Measurements from ENCODE around the gene MAD1L1. TPM values are rescaled to one million over a fixed set of nuclear protein-coding genes. Genes with fewer than 3 reads are reported as not detected.

The MAD1L1 gene
- total and polyA plus RNA-seq, 4 donors, result 29.3 to 44.1 (median 35.8) TPM

DNA sequence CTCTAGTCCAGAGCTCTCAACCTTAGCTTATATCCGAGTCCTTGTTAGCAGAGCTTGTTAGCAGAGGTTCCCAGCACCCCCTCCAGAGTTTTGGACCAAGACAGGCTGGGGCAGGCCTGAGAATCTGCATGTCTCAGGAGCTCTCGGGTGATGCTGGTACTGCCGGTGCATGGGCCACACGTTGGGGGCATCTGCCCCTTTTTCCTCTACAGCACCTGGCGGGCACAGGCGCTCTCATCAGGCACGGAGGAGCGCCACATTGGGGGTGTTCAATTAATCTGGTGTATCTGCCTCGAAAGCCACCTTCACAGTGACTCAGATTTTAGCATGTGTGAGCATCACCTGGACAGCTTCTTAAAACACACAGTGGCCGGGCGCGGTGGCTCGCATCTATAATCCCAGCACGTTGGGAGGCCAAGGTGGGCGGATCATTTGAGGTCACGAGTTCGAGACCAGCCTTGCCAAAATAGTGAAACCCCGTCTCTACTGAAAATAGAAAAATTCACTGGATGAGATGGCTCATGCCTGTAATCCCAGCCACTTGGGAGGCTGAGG lies 445.0 kb downstream of the MAD1L1 start:
- 94% methylated on average over 16 of the region's 18 CpGs for WGBS (ENCODE audit: insufficient coverage)
- Histone ChIP-seq H3K27me3 (ENCODE audit: control insufficient read depth, insufficient read depth, low read length) (no peaks in the 10 kb centered on the region), H3K4me1 (ENCODE audit: control insufficient read depth, insufficient read depth, low read length) (no peaks in the 10 kb centered on the region), H3K4me3 (ENCODE audit: low read depth, low read length) (no peak overlapping the region), H3K27ac (ENCODE audit: low read depth, low read length) (no peak overlapping the region), H3K36me3 (ENCODE audit: control insufficient read depth, insufficient read depth, low read length) (no peaks in the 10 kb centered on the region), H3K9me3 (ENCODE audit: control insufficient read depth, insufficient read depth, low read length) (peaks cover 2% of the 10 kb centered on the region)
- DNase-seq (ENCODE audit: low read depth in 4 of 6, low spot score in 6 of 6), result no peak

DNA sequence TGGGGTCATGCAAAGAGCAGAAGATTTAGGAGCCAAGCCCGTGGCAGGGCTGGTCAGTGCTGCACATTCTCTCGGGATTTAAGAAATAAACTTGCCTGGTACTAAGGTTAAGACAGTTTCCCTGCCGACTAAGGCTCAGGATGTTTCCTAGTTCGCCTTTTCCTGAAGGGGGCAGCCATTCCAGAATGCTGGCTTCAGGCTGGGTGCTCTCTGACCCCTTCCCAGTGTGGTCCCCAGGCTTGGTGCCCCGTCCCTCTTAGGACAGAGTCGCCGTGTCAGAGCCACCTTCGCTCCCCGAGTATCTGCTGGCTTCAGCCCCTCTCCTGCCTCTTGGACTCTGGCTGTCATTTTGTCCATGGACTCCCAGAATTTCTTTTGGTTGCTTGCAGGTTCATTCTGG lies 445.5 kb downstream of the MAD1L1 start:
- WGBS (ENCODE audit: insufficient coverage), result 73% methylated on average over 9 of the region's 9 CpGs
- no peak overlapping the region for H3K27ac ChIP-seq (ENCODE audit: low read depth, low read length)
- no peak overlapping the region for H3K4me3 ChIP-seq (ENCODE audit: low read depth, low read length)
- H3K36me3 ChIP-seq (ENCODE audit: control insufficient read depth, insufficient read depth, low read length), result no peaks in the 10 kb centered on the region
- H3K27me3 ChIP-seq (ENCODE audit: control insufficient read depth, insufficient read depth, low read length), result no peaks in the 10 kb centered on the region
- no peaks in the 10 kb centered on the region for H3K4me1 ChIP-seq (ENCODE audit: control insufficient read depth, insufficient read depth, low read length)
- no peak for DNase-seq (ENCODE audit: low read depth in 4 of 6, low spot score in 6 of 6)
- peaks cover 2% of the 10 kb centered on the region for H3K9me3 ChIP-seq (ENCODE audit: control insufficient read depth, insufficient read depth, low read length)

DNA sequence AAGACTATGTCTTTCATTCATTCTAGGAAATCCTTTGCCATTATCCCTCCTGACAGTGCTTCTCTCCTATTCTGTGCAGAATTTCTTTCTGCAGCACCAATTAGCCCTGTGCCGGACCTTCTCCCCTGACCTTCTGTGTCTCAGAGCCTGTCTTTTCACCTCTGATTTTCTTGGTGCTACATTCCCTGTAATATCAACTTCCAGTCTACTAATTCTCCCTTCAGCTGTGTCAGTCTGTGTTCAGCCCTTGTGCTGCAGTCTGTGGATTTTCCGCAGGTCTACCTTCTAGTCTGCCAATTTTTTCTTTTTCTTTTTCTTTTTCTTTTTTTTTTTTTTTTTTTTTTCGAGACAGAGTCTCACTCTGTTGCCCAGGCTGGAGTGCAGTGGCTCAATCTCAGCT lies 446.9 kb downstream of the MAD1L1 start:
- no peaks in the 10 kb centered on the region for H3K27me3 ChIP-seq (ENCODE audit: control insufficient read depth, insufficient read depth, low read length)
- peaks cover 2% of the 10 kb centered on the region for H3K9me3 ChIP-seq (ENCODE audit: control insufficient read depth, insufficient read depth, low read length)
- H3K4me1 ChIP-seq (ENCODE audit: control insufficient read depth, insufficient read depth, low read length), result no peaks in the 10 kb centered on the region
- no peak for DNase-seq (ENCODE audit: low read depth in 4 of 6, low spot score in 6 of 6)
- H3K36me3 ChIP-seq (ENCODE audit: control insufficient read depth, insufficient read depth, low read length), result no peaks in the 10 kb centered on the region
- 98% methylated on average over 2 of the region's 3 CpGs for WGBS (ENCODE audit: insufficient coverage)
- no peak overlapping the region for H3K4me3 ChIP-seq (ENCODE audit: low read depth, low read length)
- no peak overlapping the region for H3K27ac ChIP-seq (ENCODE audit: low read depth, low read length)

DNA sequence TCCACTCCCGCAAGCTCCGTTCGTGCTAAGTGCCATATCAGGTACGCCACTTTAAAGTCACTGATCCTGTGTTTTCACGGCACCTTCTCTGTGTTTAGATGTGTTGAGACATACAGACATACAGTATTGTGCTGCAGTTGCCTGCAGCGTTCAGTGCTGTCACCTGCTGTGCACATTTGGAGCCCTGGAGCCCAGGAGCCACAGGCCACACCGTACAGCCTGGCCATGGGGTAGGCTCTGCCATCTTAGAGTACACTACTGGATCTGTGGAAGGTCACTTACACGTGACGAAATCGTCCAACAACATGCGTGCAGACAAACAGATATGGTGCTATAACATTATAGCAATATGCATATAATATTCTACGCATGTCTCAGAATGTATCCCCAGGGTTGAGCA lies 451.4 kb downstream of the MAD1L1 start:
- WGBS (ENCODE audit: insufficient coverage), result 87% methylated on average over 7 of the region's 12 CpGs

DNA sequence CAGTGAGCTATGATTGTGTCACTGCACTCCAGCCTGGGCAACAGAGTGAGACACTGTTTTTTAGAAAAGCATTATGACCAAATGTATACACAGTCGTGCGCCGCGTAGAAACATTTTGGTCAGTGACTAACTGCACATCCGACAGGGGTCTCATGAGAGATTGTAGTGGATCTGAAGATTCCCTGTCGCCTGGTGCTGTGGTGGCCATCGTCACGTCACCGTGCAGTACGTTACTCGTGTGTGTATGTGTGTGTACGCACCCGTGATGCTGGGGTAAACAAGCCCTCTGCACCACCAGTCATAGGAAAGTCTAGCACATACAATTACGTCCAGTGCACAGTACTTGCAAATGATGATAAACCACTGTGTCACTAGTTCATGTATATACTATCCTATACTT lies 453.3 kb downstream of the MAD1L1 start:
- Histone ChIP-seq H3K27ac (ENCODE audit: low read depth, low read length) (no peak overlapping the region), H3K4me3 (ENCODE audit: low read depth, low read length) (no peak overlapping the region), H3K27me3 (ENCODE audit: control insufficient read depth, insufficient read depth, low read length) (no peaks in the 10 kb centered on the region), H3K9me3 (ENCODE audit: control insufficient read depth, insufficient read depth, low read length) (no peaks in the 10 kb centered on the region), H3K4me1 (ENCODE audit: control insufficient read depth, insufficient read depth, low read length) (no peaks in the 10 kb centered on the region), H3K36me3 (ENCODE audit: control insufficient read depth, insufficient read depth, low read length) (no peaks in the 10 kb centered on the region)
- DNase-seq (ENCODE audit: low read depth in 4 of 6, low spot score in 6 of 6), result no peak
- 90% methylated on average over 13 of the region's 14 CpGs for WGBS (ENCODE audit: insufficient coverage)

More for the DNA sequence above, 451.4 kb downstream of the MAD1L1 start:
- Histone ChIP-seq H3K27me3 (ENCODE audit: control insufficient read depth, insufficient read depth, low read length) (no peaks in the 10 kb centered on the region), H3K9me3 (ENCODE audit: control insufficient read depth, insufficient read depth, low read length) (peaks cover 2% of the 10 kb centered on the region), H3K4me3 (ENCODE audit: low read depth, low read length) (no peak overlapping the region), H3K4me1 (ENCODE audit: control insufficient read depth, insufficient read depth, low read length) (no peaks in the 10 kb centered on the region), H3K36me3 (ENCODE audit: control insufficient read depth, insufficient read depth, low read length) (no peaks in the 10 kb centered on the region), H3K27ac (ENCODE audit: low read depth, low read length) (no peak overlapping the region)
- no peak for DNase-seq (ENCODE audit: low read depth in 4 of 6, low spot score in 6 of 6)

DNA sequence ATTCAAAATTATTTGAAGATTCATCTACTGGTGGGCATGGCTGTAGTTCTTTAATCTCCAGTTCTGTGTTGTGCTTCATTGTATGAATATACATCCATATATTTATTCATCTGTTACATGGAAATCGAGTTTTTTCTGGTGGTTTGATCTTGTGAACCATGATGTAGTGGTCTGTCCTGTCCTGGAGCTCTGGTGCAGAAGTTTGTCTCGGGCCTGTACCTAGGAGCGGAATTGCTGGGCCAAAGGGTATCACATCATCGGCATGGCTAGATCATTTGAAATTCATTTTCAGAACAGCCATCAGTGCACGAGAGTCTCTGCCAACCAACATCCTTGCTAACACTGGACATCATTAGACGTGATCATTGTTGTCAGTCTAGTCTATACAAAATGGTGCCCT lies 455.6 kb downstream of the MAD1L1 start:
- no peak for DNase-seq (ENCODE audit: low read depth in 4 of 6, low spot score in 6 of 6)
- Histone ChIP-seq H3K36me3 (ENCODE audit: control insufficient read depth, insufficient read depth, low read length) (no peaks in the 10 kb centered on the region), H3K4me1 (ENCODE audit: control insufficient read depth, insufficient read depth, low read length) (no peaks in the 10 kb centered on the region), H3K27me3 (ENCODE audit: control insufficient read depth, insufficient read depth, low read length) (no peaks in the 10 kb centered on the region), H3K4me3 (ENCODE audit: low read depth, low read length) (no peak overlapping the region), H3K9me3 (ENCODE audit: control insufficient read depth, insufficient read depth, low read length) (no peaks in the 10 kb centered on the region), H3K27ac (ENCODE audit: low read depth, low read length) (no peak overlapping the region)
- WGBS (ENCODE audit: insufficient coverage), result 94% methylated on average over 4 of the region's 6 CpGs

DNA sequence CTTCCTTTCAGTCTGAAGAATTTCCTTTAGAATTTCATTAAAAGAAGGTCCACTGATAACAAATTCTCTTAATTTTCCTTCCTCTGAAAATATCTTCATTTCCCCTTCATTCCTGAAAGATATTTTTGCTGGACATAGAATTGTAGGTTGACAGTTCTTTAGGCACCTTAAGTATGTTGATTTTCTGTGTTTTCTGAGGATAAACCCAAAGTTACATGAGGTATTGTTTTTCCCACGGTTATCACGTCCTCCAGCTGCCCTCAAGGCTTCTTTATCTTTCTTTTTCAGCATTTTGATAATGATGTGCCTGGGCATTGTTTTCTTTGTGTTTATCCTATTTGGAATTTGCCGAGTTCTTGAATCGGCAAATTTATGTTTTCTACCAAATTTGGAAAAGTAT lies 457.4 kb downstream of the MAD1L1 start:
- Histone ChIP-seq H3K27me3 (ENCODE audit: control insufficient read depth, insufficient read depth, low read length) (no peaks in the 10 kb centered on the region), H3K36me3 (ENCODE audit: control insufficient read depth, insufficient read depth, low read length) (no peaks in the 10 kb centered on the region), H3K9me3 (ENCODE audit: control insufficient read depth, insufficient read depth, low read length) (no peaks in the 10 kb centered on the region), H3K27ac (ENCODE audit: low read depth, low read length) (no peak overlapping the region), H3K4me3 (ENCODE audit: low read depth, low read length) (no peak overlapping the region), H3K4me1 (ENCODE audit: control insufficient read depth, insufficient read depth, low read length) (no peaks in the 10 kb centered on the region)
- no peak for DNase-seq (ENCODE audit: low read depth in 4 of 6, low spot score in 6 of 6)
- WGBS (ENCODE audit: insufficient coverage), result no CpG with 5 or more reads among the region's 4 CpGs

DNA sequence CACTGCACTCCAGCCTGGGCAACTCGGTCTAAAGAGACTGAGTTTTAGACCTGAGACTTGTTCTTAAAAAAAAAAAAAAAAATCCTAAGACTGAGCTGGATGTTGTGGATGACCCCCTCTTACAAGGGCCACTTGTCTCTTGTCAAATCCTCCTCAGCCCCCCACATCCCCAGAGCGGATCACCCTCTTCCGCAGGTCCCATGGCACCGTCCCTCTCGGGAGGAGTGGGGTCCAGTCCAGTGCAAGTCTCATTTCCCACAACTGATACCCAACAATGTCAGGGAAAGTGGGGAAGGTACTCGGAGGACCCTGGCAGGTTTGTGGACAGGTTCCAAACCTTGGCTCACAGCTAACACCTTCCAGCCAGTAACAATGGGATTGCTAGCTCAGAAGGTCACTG lies 462.4 kb downstream of the MAD1L1 start:
- DNase-seq (ENCODE audit: low read depth in 4 of 6, low spot score in 6 of 6), result no peak
- WGBS (ENCODE audit: insufficient coverage), result 100% methylated on average over 1 of the region's 6 CpGs
- no peaks in the 10 kb centered on the region for H3K36me3 ChIP-seq (ENCODE audit: control insufficient read depth, insufficient read depth, low read length)
- H3K4me3 ChIP-seq (ENCODE audit: low read depth, low read length), result no peak overlapping the region
- no peaks in the 10 kb centered on the region for H3K9me3 ChIP-seq (ENCODE audit: control insufficient read depth, insufficient read depth, low read length)
- H3K27me3 ChIP-seq (ENCODE audit: control insufficient read depth, insufficient read depth, low read length), result no peaks in the 10 kb centered on the region
- no peak overlapping the region for H3K27ac ChIP-seq (ENCODE audit: low read depth, low read length)
- H3K4me1 ChIP-seq (ENCODE audit: control insufficient read depth, insufficient read depth, low read length), result no peaks in the 10 kb centered on the region

DNA sequence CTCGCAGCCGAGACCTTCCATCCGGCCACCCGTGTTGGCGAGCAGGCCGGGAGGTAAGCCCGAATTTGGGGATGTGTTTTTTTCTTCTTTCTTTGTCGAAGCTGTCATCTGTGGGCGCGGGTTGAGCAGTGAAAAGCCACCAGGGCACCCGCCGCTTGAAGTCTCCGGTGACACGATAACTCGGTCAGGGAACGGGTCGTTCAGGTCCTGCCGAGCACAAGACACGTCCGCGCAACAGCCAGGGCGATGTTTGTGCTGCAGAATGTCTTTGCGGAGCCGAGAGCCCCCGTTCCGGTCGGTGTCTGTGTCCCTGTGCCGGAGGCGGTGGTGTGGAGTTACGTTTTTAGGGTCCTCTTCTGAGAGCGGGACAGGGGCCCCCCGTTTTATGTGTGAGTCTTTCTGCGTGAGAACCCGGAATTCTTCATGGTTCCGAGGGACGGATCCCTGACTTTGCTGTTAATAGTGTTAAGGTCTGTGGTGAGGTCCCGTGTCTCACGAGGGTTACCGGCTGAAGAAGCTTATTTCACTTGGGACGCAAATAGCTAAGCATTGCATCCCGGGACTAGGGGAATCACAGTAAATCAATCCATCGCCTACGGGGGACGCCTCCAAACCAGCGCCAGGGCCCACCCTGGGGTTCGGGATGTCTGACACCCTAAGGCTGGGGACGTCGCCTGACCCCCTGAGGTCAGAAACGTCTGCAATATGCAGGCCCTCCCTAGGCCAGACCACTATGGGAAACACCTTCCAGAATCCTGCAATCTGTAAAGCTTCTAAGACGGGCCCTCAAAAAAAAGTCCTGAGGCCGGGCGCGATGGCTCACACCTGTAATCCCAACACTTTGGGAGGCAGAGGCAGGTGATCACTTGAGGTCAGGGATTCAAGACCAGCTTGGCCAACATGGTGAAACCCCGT lies 463.2 kb downstream of the MAD1L1 start:
- no peaks in the 10 kb centered on the region for H3K27me3 ChIP-seq (ENCODE audit: control insufficient read depth, insufficient read depth, low read length)
- H3K9me3 ChIP-seq (ENCODE audit: control insufficient read depth, insufficient read depth, low read length), result no peaks in the 10 kb centered on the region
- H3K4me3 ChIP-seq (ENCODE audit: low read depth, low read length), result no peak overlapping the region
- H3K27ac ChIP-seq (ENCODE audit: low read depth, low read length), result no peak overlapping the region
- no peak for DNase-seq (ENCODE audit: low read depth in 4 of 6, low spot score in 6 of 6)
- WGBS (ENCODE audit: insufficient coverage), result 98% methylated on average over 47 of the region's 54 CpGs
- H3K4me1 ChIP-seq (ENCODE audit: control insufficient read depth, insufficient read depth, low read length), result no peaks in the 10 kb centered on the region
- H3K36me3 ChIP-seq (ENCODE audit: control insufficient read depth, insufficient read depth, low read length), result no peaks in the 10 kb centered on the region

DNA sequence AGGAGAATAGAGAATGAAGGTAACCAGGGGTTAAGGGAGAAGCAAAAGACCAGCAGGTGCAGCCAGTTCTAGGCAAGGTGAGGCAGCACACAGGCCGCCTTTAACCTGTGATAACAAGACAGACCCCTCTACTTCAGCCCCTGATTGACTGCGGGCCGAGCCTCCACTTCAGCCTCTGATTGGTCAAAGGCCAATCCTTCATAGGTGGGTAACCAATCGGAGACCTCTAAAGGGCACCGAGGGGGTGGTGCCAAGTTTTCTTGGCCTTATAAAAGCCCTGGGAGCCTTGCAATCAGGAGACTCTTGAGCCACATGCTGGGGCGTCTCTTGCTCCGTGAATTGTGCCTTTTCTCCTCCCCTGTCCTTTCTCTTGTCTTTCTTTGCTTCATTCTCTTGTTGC lies 463.9 kb downstream of the MAD1L1 start:
- Histone ChIP-seq H3K27me3 (ENCODE audit: control insufficient read depth, insufficient read depth, low read length) (no peaks in the 10 kb centered on the region), H3K4me1 (ENCODE audit: control insufficient read depth, insufficient read depth, low read length) (no peaks in the 10 kb centered on the region), H3K4me3 (ENCODE audit: low read depth, low read length) (no peak overlapping the region), H3K36me3 (ENCODE audit: control insufficient read depth, insufficient read depth, low read length) (no peaks in the 10 kb centered on the region), H3K9me3 (ENCODE audit: control insufficient read depth, insufficient read depth, low read length) (no peaks in the 10 kb centered on the region), H3K27ac (ENCODE audit: low read depth, low read length) (no peak overlapping the region)
- DNase-seq (ENCODE audit: low read depth in 4 of 6, low spot score in 6 of 6), result no peak
- WGBS (ENCODE audit: insufficient coverage), result 94% methylated on average over 7 of the region's 7 CpGs

Measured in spinal cord (tissue), 10 donors.